PFSK-1 (cell line): Measurements from ENCODE around the gene APIP. TPM values are rescaled to one million over a fixed set of nuclear protein-coding genes. Genes with fewer than 3 reads are reported as not detected.
A peak's percentile ranks its signal among the peaks of the same experiment; 100 is the strongest.

Source experiments
- FOXP2 ChIP-seq: optimal IDR thresholded peaks from 2 replicates; pipeline ENCODE3; 2011; ENCODE audit warnings: borderline replicate concordance, control low read depth, inconsistent platforms; ENCODE audit not compliant: insufficient read depth; ENCODE audit errors: extremely low read length, extremely low read depth
- POLR2AphosphoS5 ChIP-seq: IDR thresholded peaks from 2 replicates; pipeline ENCODE4 v1.6.1; 2012; ENCODE audit warnings: low read depth, mild to moderate bottlenecking, control low read depth, low read length, moderate library complexity
- REST ChIP-seq, 2 experiments: IDR thresholded peaks; 2 replicates each; pipeline versions ENCODE4 v1.6.1 to v1.8.0; 2011 to 2012; ENCODE audit warnings: low read depth in 2 of 2, low read length in 2 of 2, control low read depth in 1 of 2, inconsistent platforms in 1 of 2, mild to moderate bottlenecking in 1 of 2, moderate library complexity in 1 of 2; ENCODE audit not compliant: insufficient read depth in 1 of 2
- SIN3A ChIP-seq: IDR thresholded peaks from 2 replicates; pipeline ENCODE4 v1.6.1; 2012; ENCODE audit warnings: mild to moderate bottlenecking, low read length, moderate library complexity, borderline replicate concordance; ENCODE audit not compliant: insufficient read depth
- TAF1 ChIP-seq: IDR thresholded peaks from 2 replicates; pipeline ENCODE4 v1.6.1; 2012; ENCODE audit warnings: low read length, control low read depth, borderline replicate concordance; ENCODE audit not compliant: insufficient read depth
- polyA plus RNA-seq: library from polyadenylated mRNA; unstranded; fragments of >200 nt; gene quantifications from one replicate; pipeline ENCODE4 v1.2.1, GENCODE V29; 2012; ENCODE audit warnings: low read depth, missing spikeins; ENCODE audit not compliant: insufficient read length

The APIP gene
- polyA plus RNA-seq, result 24.9 TPM

GRCh38 chr11:34916015-34916842 is at the start of gene APIP, which contains the start of gene PDHX:
TSS of gene APIP (minus strand) at chr11:34916379. CDS start at chr11:34916284, 95 bp downstream.
TSS of gene PDHX (plus strand) at chr11:34916618. CDS start at chr11:34916656, 38 bp downstream.
- peak; percentile 78; the same call in 1 of the 2 replicates for TF ChIP-seq POLR2AphosphoS5
- TF ChIP-seq REST (IDR thresholded peaks at IDR 0.05; ENCODE audit: insufficient read depth in 1 of 2, low read depth in 2 of 2, low read length in 2 of 2), result no peak
- peak; percentile 91 for TF ChIP-seq TAF1
- peak; percentile 7 for TF ChIP-seq FOXP2
- no peak for TF ChIP-seq SIN3A

GRCh38 chr11:34964610-34965331 is 48.6 kb upstream of the APIP start:
- no peak for TF ChIP-seq REST (IDR thresholded peaks at IDR 0.05; ENCODE audit: insufficient read depth in 1 of 2, low read depth in 2 of 2, low read length in 2 of 2)
- TF ChIP-seq POLR2AphosphoS5, result no peak
- TF ChIP-seq SIN3A, result no peak
- no peak for TF ChIP-seq FOXP2
- no peak for TF ChIP-seq TAF1

GRCh38 chr11:34963351-34963750 is 47.2 kb upstream of the APIP start:
- no peak for TF ChIP-seq REST (IDR thresholded peaks at IDR 0.05; ENCODE audit: insufficient read depth in 1 of 2, low read depth in 2 of 2, low read length in 2 of 2)
- TF ChIP-seq TAF1, result no peak
- TF ChIP-seq SIN3A, result no peak
- TF ChIP-seq FOXP2, result no peak
- TF ChIP-seq POLR2AphosphoS5, result no peak

GRCh38 chr11:34962034-34962433 is 45.9 kb upstream of the APIP start:
- no peak for TF ChIP-seq TAF1
- TF ChIP-seq POLR2AphosphoS5, result no peak
- TF ChIP-seq FOXP2, result no peak
- TF ChIP-seq SIN3A, result no peak
- no peak for TF ChIP-seq REST (IDR thresholded peaks at IDR 0.05; ENCODE audit: insufficient read depth in 1 of 2, low read depth in 2 of 2, low read length in 2 of 2)
